ENCODE data around the gene ZNF608. TPM values are rescaled to one million over a fixed set of nuclear protein-coding genes. Genes with fewer than 3 reads are reported as not detected.

ZNF608 gene
- total and polyA plus RNA-seq, 2 experiments from 2014 or later = 12.4 to 30.0 TPM

DNA sequence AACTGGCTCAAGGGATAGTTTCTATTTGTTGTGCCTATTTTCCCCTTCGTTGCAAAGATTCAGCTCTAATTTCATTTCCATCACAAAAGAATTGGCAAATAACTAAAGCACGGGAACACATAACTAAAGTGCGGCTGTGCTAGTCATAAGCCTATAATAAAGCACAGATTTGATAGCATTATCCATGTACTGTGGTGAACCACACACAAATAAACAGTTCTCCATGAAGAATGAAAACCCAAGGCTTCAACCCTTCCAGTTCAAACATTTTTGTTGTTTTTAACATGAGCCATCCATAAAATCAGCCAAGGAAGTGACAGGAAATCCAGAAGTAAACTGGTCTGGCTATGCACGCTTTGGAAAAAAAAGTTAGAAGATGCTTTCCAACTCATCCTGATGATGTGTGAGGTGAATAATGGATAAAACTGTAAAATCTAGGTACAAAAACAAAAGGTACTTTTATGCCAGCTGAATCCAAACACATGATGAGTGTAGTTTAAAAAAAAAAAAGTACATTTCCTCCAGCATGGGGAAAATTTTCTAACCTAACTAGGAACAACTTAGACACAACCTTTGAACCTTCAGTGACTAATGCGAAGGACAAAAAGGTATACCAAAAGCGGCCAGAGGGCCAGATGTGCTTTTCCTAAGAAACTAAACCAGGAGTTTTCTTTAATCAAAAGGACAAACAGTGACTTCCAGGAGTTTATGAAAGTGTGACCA is 10.2 kb downstream of the ZNF608 start:
- Histone ChIP-seq H3K4me1 (ENCODE audit: insufficient read depth) (peaks cover 74% of the 10 kb centered on the region), H3K4me3 (no peak overlapping the region), H3K4me2 (peak overlapping the region; percentile 68), H3K27me3 (no peaks in the 10 kb centered on the region), H2AFZ (no peak overlapping the region), H3K9me2 (replicated peaks; ENCODE audit: insufficient read depth) (no peaks in the 10 kb centered on the region), H3K9me3 (ENCODE audit: low read depth) (no peaks in the 10 kb centered on the region), H3K27ac (peak overlapping the region; percentile 77), H3K79me2 (peaks cover 86% of the 10 kb centered on the region), H3K36me3 (replicated peaks; ENCODE audit: insufficient read depth, low read depth) (no peaks in the 10 kb centered on the region), H4K20me1 (ENCODE audit: insufficient read depth, poor library complexity, severe bottlenecking) (no peaks in the 10 kb centered on the region)
- TF ChIP-seq, protein P1, sequence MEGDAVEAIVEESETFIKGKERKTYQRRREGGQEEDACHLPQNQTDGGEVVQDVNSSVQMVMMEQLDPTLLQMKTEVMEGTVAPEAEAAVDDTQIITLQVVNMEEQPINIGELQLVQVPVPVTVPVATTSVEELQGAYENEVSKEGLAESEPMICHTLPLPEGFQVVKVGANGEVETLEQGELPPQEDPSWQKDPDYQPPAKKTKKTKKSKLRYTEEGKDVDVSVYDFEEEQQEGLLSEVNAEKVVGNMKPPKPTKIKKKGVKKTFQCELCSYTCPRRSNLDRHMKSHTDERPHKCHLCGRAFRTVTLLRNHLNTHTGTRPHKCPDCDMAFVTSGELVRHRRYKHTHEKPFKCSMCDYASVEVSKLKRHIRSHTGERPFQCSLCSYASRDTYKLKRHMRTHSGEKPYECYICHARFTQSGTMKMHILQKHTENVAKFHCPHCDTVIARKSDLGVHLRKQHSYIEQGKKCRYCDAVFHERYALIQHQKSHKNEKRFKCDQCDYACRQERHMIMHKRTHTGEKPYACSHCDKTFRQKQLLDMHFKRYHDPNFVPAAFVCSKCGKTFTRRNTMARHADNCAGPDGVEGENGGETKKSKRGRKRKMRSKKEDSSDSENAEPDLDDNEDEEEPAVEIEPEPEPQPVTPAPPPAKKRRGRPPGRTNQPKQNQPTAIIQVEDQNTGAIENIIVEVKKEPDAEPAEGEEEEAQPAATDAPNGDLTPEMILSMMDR (IDR thresholded peaks at IDR 0.05; ENCODE audit: poor library complexity) = no peak
- TF ChIP-seq EZH2phosphoT487 (IDR thresholded peaks at IDR 0.05; ENCODE audit: low read depth, severe bottlenecking, unreplicated experiment) (no peak), EZH2 (IDR thresholded peaks at IDR 0.05; ENCODE audit: borderline replicate concordance) (no peak)
- 34% methylated on average over 6 of the region's 6 CpGs for WGBS (ENCODE audit: low lambda C conversion rate, missing lambda C conversion rate)
- no peak for DNase-seq (ENCODE audit: low spot score)

DNA sequence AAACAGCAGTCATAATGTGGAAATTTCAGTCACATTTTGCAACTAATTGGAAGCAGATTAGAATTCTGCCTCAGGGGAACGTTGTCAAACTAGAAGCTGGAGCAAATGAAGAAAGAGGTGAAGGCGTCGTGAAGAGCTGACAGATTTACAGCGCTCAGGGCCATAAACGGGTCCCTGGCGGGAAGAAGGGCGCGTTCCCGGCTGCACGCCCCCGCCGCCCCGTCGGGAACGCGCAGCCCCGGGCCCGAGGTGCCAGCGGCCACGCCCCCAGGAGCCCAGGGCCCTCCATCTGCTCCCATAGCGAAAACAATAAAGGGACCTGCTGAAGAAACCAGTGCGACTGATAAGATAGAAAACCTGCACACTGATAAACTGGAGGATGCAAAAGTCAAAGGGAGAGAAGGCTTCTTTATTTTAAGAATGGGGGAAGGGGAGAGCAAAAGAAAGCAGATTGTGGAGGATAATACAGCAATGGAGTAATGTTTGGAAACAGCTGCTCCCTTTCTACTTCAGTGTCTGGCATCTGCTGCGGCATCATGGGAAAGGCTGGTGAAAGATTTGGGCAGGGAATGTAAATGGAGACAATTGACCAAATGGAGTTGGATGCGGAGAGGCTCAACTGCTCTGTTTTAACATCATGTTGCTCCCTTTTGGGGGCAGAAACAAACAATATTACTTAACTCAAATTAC is 11.1 kb downstream of the ZNF608 start:
- Histone ChIP-seq H3K27ac (peak overlapping the region; percentile 77), H3K4me3 (peak overlapping the region; percentile 5), H3K9me2 (replicated peaks; ENCODE audit: insufficient read depth) (no peaks in the 10 kb centered on the region), H2AFZ (no peak overlapping the region), H4K20me1 (ENCODE audit: insufficient read depth, poor library complexity, severe bottlenecking) (no peaks in the 10 kb centered on the region), H3K36me3 (replicated peaks; ENCODE audit: insufficient read depth, low read depth) (no peaks in the 10 kb centered on the region), H3K27me3 (no peaks in the 10 kb centered on the region), H3K9me3 (ENCODE audit: low read depth) (no peaks in the 10 kb centered on the region), H3K4me1 (ENCODE audit: insufficient read depth) (peaks cover 69% of the 10 kb centered on the region), H3K4me2 (peak overlapping the region; percentile 68), H3K79me2 (peaks cover 86% of the 10 kb centered on the region)
- WGBS (ENCODE audit: low lambda C conversion rate, missing lambda C conversion rate) = 5% methylated on average over 24 of the region's 24 CpGs
- TF ChIP-seq EZH2 (IDR thresholded peaks at IDR 0.05; ENCODE audit: borderline replicate concordance) = no peak
- peak; percentile 81 for TF ChIP-seq EZH2phosphoT487 (IDR thresholded peaks at IDR 0.05; ENCODE audit: low read depth, severe bottlenecking, unreplicated experiment)
- DNase-seq (ENCODE audit: low spot score) = peak; percentile 80

DNA sequence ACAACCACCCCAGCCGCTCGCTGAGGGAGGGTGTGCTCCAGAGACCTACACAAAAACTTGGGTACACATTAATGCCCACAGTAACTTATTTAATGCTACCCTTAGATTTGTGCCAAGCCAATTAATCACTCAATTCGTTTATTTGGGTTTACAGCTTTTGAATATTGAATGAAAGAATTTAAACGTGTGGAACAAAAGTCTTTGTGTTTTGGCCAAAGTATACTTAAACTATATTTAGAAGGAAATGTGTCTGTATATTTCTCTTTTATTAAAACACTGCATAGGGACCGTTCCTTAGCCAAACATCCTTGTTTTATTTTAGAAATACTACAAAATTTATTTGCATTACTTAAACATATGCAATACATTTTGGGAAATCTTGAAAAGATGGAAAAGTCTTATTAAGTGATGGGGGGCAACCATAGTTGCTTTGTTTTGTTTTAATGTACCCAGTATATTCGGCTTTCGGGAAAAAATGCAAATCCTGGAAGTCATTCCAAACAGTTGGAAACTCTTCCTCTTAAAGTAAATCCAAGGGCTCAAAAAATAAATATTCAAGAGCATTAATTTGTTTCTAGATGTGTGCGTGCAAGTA is 11.8 kb downstream of the ZNF608 start:
- 43% methylated on average over 8 of the region's 8 CpGs for WGBS (ENCODE audit: low lambda C conversion rate, missing lambda C conversion rate)
- peak overlapping the region; percentile 5 for H3K4me3 ChIP-seq
- H3K27me3 ChIP-seq = no peaks in the 10 kb centered on the region
- no peak for DNase-seq (ENCODE audit: low spot score)
- no peaks in the 10 kb centered on the region for H4K20me1 ChIP-seq (ENCODE audit: insufficient read depth, poor library complexity, severe bottlenecking)
- H3K4me1 ChIP-seq (ENCODE audit: insufficient read depth) = peaks cover 69% of the 10 kb centered on the region
- H3K4me2 ChIP-seq = peak overlapping the region; percentile 68
- H3K79me2 ChIP-seq = peaks cover 86% of the 10 kb centered on the region
- no peaks in the 10 kb centered on the region for H3K9me2 ChIP-seq (replicated peaks; ENCODE audit: insufficient read depth)
- H2AFZ ChIP-seq = no peak overlapping the region
- TF ChIP-seq EZH2 (IDR thresholded peaks at IDR 0.05; ENCODE audit: borderline replicate concordance) (no peak), EZH2phosphoT487 (IDR thresholded peaks at IDR 0.05; ENCODE audit: low read depth, severe bottlenecking, unreplicated experiment) (no peak)
- TF ChIP-seq, protein P1 (IDR thresholded peaks at IDR 0.05; ENCODE audit: poor library complexity) = no peak
- peak overlapping the region; percentile 77 for H3K27ac ChIP-seq
- H3K36me3 ChIP-seq (replicated peaks; ENCODE audit: insufficient read depth, low read depth) = no peaks in the 10 kb centered on the region
- no peaks in the 10 kb centered on the region for H3K9me3 ChIP-seq (ENCODE audit: low read depth)

DNA sequence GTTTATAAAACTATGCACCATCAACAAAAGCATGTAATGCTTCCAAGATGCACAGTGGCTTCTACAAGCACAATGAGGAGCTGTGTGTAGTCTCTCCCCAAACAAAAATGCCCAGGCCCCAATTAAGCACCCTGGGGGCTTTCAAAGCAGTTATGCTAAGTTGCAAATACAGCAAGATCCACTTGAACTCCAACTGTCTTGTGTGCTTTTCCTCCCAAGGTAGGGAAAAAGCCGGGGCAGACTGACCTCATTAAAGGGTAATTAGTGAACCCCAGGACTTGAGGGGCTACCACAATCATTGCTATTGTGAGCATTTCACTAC is 13.1 kb downstream of the ZNF608 start:
- Histone ChIP-seq H2AFZ (no peak overlapping the region), H3K9me2 (replicated peaks; ENCODE audit: insufficient read depth) (no peaks in the 10 kb centered on the region), H3K4me3 (no peak overlapping the region), H3K27ac (no peak overlapping the region), H4K20me1 (ENCODE audit: insufficient read depth, poor library complexity, severe bottlenecking) (no peaks in the 10 kb centered on the region), H3K36me3 (replicated peaks; ENCODE audit: insufficient read depth, low read depth) (no peaks in the 10 kb centered on the region), H3K79me2 (peaks cover 94% of the 10 kb centered on the region), H3K27me3 (no peaks in the 10 kb centered on the region), H3K9me3 (ENCODE audit: low read depth) (no peaks in the 10 kb centered on the region), H3K4me2 (no peak overlapping the region), H3K4me1 (ENCODE audit: insufficient read depth) (peaks cover 56% of the 10 kb centered on the region)
- DNase-seq (ENCODE audit: low spot score) = no peak
- TF ChIP-seq EZH2phosphoT487 (IDR thresholded peaks at IDR 0.05; ENCODE audit: low read depth, severe bottlenecking, unreplicated experiment) = no peak
- TF ChIP-seq, protein P1 (IDR thresholded peaks at IDR 0.05; ENCODE audit: poor library complexity) = no peak
- no peak for TF ChIP-seq EZH2 (IDR thresholded peaks at IDR 0.05; ENCODE audit: borderline replicate concordance)
- 79% methylated on average over 1 of the region's 1 CpG for WGBS (ENCODE audit: low lambda C conversion rate, missing lambda C conversion rate)

All from hepatocyte (in vitro differentiated cells).